ENCODE results near the gene CYLC2. TPM values are rescaled to one million over a fixed set of nuclear protein-coding genes. Genes with fewer than 3 reads are reported as not detected.

CYLC2 gene
- not detected for total RNA-seq

DNA sequence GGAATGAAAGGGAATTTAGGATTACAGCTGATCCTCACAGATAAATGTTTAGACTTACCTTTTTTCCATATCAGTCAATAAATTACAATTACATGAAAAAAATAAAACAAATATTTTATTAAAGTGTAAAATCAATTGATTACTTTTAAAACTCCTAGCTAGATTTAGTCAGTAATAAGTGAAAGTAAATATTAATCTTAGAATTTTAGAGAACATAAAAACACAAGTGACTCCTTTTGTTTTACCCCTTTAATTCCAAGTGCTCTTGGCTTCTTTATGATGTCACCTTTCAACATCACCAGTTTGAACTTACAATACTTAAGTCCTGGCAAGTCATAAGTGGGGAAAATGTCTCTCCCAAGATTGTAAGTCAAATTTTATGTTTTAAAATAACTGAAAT, at the start of gene CYLC2:
Gene CYLC2, plus strand, starts transcription at position 301 of the 400 bp plus-strand sequence. Its CDS starts 48 bp downstream, at position 349.
- Mint-ChIP-seq H3K27me3 (no peaks in the 10 kb centered on the region), H3K4me3 (no peak within 1 kb of the TSS), H3K36me3 (ENCODE audit: low read depth) (no peaks in the 10 kb centered on the region), H3K27ac (no peak within 1 kb of the TSS), H3K4me1 (no peaks in the 10 kb centered on the region), H3K9me3 (peaks cover 4% of the 10 kb centered on the region)
- no peak for ATAC-seq (replicated peaks)

- no peak overlapping the region for H3K4me3 Mint-ChIP-seq
- H3K27ac Mint-ChIP-seq = no peak overlapping the region
- no peaks in the 10 kb centered on the region for H3K27me3 Mint-ChIP-seq
- no peaks in the 10 kb centered on the region for H3K4me1 Mint-ChIP-seq
- ATAC-seq (replicated peaks) = no peak
- H3K36me3 Mint-ChIP-seq (ENCODE audit: low read depth) = no peaks in the 10 kb centered on the region
- peaks cover 9% of the 10 kb centered on the region for H3K9me3 Mint-ChIP-seq
These were observed 44.8 kb upstream of the CYLC2 start for GRCh38 chr9:102950346-102950745.

DNA sequence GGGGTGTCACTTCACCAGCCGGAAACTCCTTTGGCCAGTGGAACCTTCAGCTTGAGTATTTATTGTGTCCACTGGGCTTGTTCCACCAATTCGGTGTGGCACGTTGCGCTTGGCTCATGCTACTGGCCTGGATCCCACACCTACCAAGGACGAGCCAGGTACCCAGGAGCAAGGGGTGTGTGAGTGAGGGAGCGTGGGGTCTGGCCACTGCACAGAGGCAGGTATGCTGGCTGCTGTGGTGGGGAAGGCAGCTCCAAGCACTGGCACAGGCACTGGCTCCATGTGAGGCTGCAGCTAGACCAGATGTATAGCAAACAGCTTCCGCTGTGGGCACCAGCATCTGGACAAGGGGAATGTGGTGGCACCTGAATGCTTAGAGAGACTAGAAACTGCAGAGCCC, 28.1 kb upstream of the CYLC2 start:
- no peak overlapping the region for H3K27ac Mint-ChIP-seq
- no peaks in the 10 kb centered on the region for H3K27me3 Mint-ChIP-seq
- no peaks in the 10 kb centered on the region for H3K4me1 Mint-ChIP-seq
- H3K36me3 Mint-ChIP-seq (ENCODE audit: low read depth) = no peaks in the 10 kb centered on the region
- ATAC-seq (replicated peaks) = no peak
- peaks cover 16% of the 10 kb centered on the region for H3K9me3 Mint-ChIP-seq
- no peak overlapping the region for H3K4me3 Mint-ChIP-seq

GRCh38 chr9:102967979-102968378, 27.2 kb upstream of the CYLC2 start:
- no peaks in the 10 kb centered on the region for H3K4me1 Mint-ChIP-seq
- H3K36me3 Mint-ChIP-seq (ENCODE audit: low read depth) = no peaks in the 10 kb centered on the region
- peaks cover 18% of the 10 kb centered on the region for H3K9me3 Mint-ChIP-seq
- no peak overlapping the region for H3K27ac Mint-ChIP-seq
- H3K27me3 Mint-ChIP-seq = no peaks in the 10 kb centered on the region
- no peak for ATAC-seq (replicated peaks)
- no peak overlapping the region for H3K4me3 Mint-ChIP-seq

- ATAC-seq (replicated peaks) = no peak
- Mint-ChIP-seq H3K27ac (no peak overlapping the region), H3K9me3 (peaks cover 18% of the 10 kb centered on the region), H3K4me1 (no peaks in the 10 kb centered on the region), H3K27me3 (no peaks in the 10 kb centered on the region), H3K4me3 (no peak overlapping the region), H3K36me3 (ENCODE audit: low read depth) (no peaks in the 10 kb centered on the region)
These were observed 22.4 kb upstream of the CYLC2 start for GRCh38 chr9:102972780-102973179.

DNA sequence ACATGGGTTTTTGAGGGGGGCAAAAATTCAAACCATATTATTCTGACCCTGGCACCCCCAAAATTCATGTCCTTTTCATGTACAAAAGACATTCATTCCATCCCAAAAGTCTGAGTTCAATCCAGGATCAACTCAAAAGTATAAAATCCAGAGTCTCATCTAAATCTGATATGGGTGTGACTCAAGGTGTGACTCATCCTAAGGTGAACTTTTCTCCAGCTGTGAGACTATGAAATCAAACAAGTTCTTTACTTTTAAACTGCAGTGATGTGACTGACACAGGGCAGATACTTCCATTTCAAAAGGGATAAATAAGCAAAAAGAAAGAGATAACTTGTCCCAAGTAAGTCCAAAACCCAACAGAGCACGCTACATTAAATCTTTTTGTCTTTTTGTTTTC, 20.6 kb upstream of the CYLC2 start:
- H3K4me3 Mint-ChIP-seq = no peak overlapping the region
- ATAC-seq (replicated peaks) = no peak
- H3K27ac Mint-ChIP-seq = no peak overlapping the region
- no peaks in the 10 kb centered on the region for H3K36me3 Mint-ChIP-seq (ENCODE audit: low read depth)
- H3K4me1 Mint-ChIP-seq = no peaks in the 10 kb centered on the region
- no peaks in the 10 kb centered on the region for H3K27me3 Mint-ChIP-seq
- H3K9me3 Mint-ChIP-seq = peaks cover 14% of the 10 kb centered on the region

DNA sequence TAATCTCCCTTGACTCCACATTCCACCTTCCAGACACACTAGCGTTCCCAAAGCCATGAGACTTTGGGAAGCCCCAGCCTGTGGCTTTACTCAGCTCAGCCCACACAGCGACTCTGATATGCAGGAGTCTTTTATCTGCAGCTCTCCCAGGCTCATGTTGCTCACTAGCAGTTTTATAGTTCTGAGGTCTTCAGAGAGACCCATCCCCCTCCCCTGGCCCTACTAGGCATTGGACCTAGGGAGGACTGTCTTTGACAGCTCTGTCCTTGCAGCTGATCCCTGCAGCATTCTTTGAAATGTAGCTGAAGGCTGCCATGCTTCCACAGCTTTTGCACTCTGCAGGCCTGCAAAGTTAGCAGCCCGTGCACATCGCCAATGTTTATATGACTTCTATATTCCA, 19.9 kb upstream of the CYLC2 start:
- Mint-ChIP-seq H3K36me3 (ENCODE audit: low read depth) (no peaks in the 10 kb centered on the region), H3K4me3 (no peak overlapping the region), H3K27ac (no peak overlapping the region), H3K27me3 (no peaks in the 10 kb centered on the region), H3K4me1 (no peaks in the 10 kb centered on the region), H3K9me3 (peaks cover 13% of the 10 kb centered on the region)
- ATAC-seq (replicated peaks) = no peak

GRCh38 chr9:102985162-102985895, 9.8 kb upstream of the CYLC2 start:
- H3K9me3 Mint-ChIP-seq = peaks cover 15% of the 10 kb centered on the region
- no peak overlapping the region for H3K4me3 Mint-ChIP-seq
- no peak for ATAC-seq (replicated peaks)
- no peak overlapping the region for H3K27ac Mint-ChIP-seq
- H3K27me3 Mint-ChIP-seq = no peaks in the 10 kb centered on the region
- no peaks in the 10 kb centered on the region for H3K36me3 Mint-ChIP-seq (ENCODE audit: low read depth)
- H3K4me1 Mint-ChIP-seq = no peaks in the 10 kb centered on the region

GRCh38 chr9:102986425-102986824, 8.7 kb upstream of the CYLC2 start:
- Mint-ChIP-seq H3K4me1 (no peaks in the 10 kb centered on the region), H3K9me3 (peaks cover 20% of the 10 kb centered on the region), H3K27ac (no peak overlapping the region)

GRCh38 chr9:103003689-103004088, 8.6 kb downstream of the CYLC2 start:
- H3K9me3 Mint-ChIP-seq = no peaks in the 10 kb centered on the region
- no peak for ATAC-seq (replicated peaks)
- no peak overlapping the region for H3K27ac Mint-ChIP-seq
- no peak overlapping the region for H3K4me3 Mint-ChIP-seq
- no peaks in the 10 kb centered on the region for H3K4me1 Mint-ChIP-seq
- no peaks in the 10 kb centered on the region for H3K27me3 Mint-ChIP-seq
- H3K36me3 Mint-ChIP-seq (ENCODE audit: low read depth) = no peaks in the 10 kb centered on the region

More at GRCh38 chr9:102986425-102986824, 8.7 kb upstream of the CYLC2 start:
- Mint-ChIP-seq H3K36me3 (ENCODE audit: low read depth) (no peaks in the 10 kb centered on the region), H3K4me3 (no peak overlapping the region), H3K27me3 (no peaks in the 10 kb centered on the region)
- ATAC-seq (replicated peaks) = no peak

DNA sequence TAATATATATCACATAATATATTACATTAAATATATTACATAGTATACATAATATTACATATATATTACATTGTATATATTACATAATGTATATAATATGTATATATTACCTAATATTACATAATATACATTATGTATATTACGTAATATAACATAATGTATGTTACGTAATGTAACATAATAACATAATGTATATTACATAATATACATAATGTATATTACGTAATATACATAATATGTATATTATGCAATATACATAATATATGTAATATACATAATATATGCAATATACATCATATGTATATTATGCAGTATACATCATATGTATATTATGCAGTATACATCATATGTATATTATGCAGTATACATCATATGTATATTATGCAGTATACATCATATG, 19.1 kb downstream of the CYLC2 start:
- Mint-ChIP-seq H3K36me3 (ENCODE audit: low read depth) (no peaks in the 10 kb centered on the region), H3K4me1 (no peaks in the 10 kb centered on the region), H3K4me3 (no peak overlapping the region), H3K9me3 (no peaks in the 10 kb centered on the region), H3K27me3 (no peaks in the 10 kb centered on the region), H3K27ac (no peak overlapping the region)
- no peak for ATAC-seq (replicated peaks)

- ATAC-seq (replicated peaks) = no peak
- Mint-ChIP-seq H3K27ac (no peak overlapping the region), H3K36me3 (ENCODE audit: low read depth) (no peaks in the 10 kb centered on the region), H3K4me3 (no peak overlapping the region), H3K4me1 (no peaks in the 10 kb centered on the region), H3K27me3 (no peaks in the 10 kb centered on the region), H3K9me3 (peaks cover 6% of the 10 kb centered on the region)
These were observed 30.7 kb downstream of the CYLC2 start for GRCh38 chr9:103025796-103026195.

DNA sequence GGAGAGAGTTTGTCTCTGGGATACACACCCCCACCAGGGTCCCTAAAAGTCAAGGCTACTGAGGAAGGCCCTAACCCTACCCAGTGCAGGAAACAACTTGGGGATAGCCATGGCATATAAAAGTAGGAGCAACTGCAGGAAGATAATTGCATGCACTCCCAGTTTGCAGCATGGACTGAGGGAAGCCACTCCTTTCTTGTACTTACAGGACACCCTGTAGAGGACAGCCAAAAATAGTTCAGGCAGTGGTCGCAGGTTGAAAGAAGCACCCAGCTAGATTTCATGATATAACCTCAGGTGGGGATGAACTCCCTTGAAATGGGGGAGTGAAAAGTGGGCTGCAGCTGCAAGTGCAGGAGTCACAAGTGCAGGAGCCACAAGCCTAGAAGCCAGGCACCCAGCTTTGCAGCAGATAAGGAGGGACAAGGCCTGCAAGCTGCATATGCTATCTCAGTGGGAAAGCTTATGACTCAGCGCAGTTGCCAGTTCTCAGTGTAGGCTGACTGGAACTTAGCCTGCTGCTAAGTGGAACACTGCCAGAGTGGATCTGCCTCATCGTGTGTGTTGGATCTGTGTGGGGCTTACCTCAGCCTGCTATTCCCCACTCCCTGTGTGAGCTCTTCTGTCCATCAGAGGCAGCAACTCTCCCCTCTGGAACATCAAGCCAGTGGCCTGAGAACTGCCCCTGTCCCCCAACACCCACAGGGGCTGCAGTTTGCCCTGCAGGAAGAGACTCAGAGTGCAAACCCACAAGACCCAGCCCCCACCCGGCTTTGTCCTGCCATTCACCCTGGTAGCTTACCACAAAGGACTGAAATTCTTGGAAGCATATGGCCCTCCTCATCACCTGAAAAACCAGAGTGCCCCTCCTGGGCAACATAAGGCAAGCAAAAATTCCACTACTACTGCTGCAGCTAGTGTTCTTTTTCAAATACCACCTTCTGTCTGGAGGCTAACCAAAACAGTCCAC, 42.7 kb downstream of the CYLC2 start:
- Mint-ChIP-seq H3K27me3 (no peaks in the 10 kb centered on the region), H3K4me1 (no peaks in the 10 kb centered on the region), H3K4me3 (no peak overlapping the region), H3K27ac (no peak overlapping the region), H3K36me3 (ENCODE audit: low read depth) (no peaks in the 10 kb centered on the region), H3K9me3 (peaks cover 15% of the 10 kb centered on the region)
- ATAC-seq (replicated peaks) = no peak

- Mint-ChIP-seq H3K4me3 (no peak overlapping the region), H3K9me3 (peaks cover 17% of the 10 kb centered on the region), H3K4me1 (no peaks in the 10 kb centered on the region), H3K36me3 (ENCODE audit: low read depth) (no peaks in the 10 kb centered on the region), H3K27me3 (no peaks in the 10 kb centered on the region), H3K27ac (no peak overlapping the region)
- ATAC-seq (replicated peaks) = no peak
These were observed 46.8 kb downstream of the CYLC2 start for GRCh38 chr9:103041961-103042360.

Measured in activated T-helper 17 cell treated with anti-CD3 and anti-CD28 coated beads, Interleukin-2, amount 50 U/mL, for 72 hours (primary cell).